Loucy (cell line): ENCODE measurements around the gene TMIE.

Source experiments
- H2AFZ ChIP-seq: fragments of 200-600 bp; sonication (generic); 2 replicates; pipeline ENCODE4 v1.6.0; 2016; ENCODE audit warnings: antibody characterized with exemption, mild to moderate bottlenecking, low read length, moderate library complexity
- H3F3A ChIP-seq: fragments of 200-600 bp; 2 replicates; pipeline ENCODE4 v1.6.0; 2016; ENCODE audit warnings: antibody characterized with exemption, low read depth, mild to moderate bottlenecking
- H3K27me3 ChIP-seq: fragments of 200-600 bp; sonication (generic); 2 replicates; pipeline ENCODE4 v1.6.1; 2014; ENCODE audit warnings: low read length, mild to moderate bottlenecking; ENCODE audit not compliant: insufficient read depth, poor library complexity, severe bottlenecking
- H3K36me3 ChIP-seq: fragments of 200-600 bp; sonication (generic); 2 replicates; pipeline ENCODE4 v1.6.1; 2016; ENCODE audit warnings: low read length; ENCODE audit not compliant: insufficient read depth
- H3K4me1 ChIP-seq: fragments of 200-600 bp; sonication (generic); 2 replicates; pipeline ENCODE4 v1.5.1; 2014; ENCODE audit warnings: low read length, mild to moderate bottlenecking; ENCODE audit not compliant: insufficient read depth, poor library complexity, severe bottlenecking
- H3K4me2 ChIP-seq: fragments of 200-600 bp; sonication (generic); 2 replicates; pipeline ENCODE4 v1.6.0; 2014; ENCODE audit warnings: antibody characterized with exemption, low read length, low read depth, mild to moderate bottlenecking; ENCODE audit not compliant: poor library complexity, severe bottlenecking
- H3K4me3 ChIP-seq: fragments of 200-600 bp; sonication (generic); 2 replicates; pipeline ENCODE4 v1.5.1; 2014; ENCODE audit warnings: low read length, mild to moderate bottlenecking, mixed read lengths; ENCODE audit not compliant: poor library complexity, severe bottlenecking
- H3K79me2 ChIP-seq: fragments of 200-600 bp; sonication (generic); 2 replicates; pipeline ENCODE4 v1.6.1; 2014; ENCODE audit warnings: low read length; ENCODE audit not compliant: insufficient read depth
- H3K9ac ChIP-seq: fragments of 200-600 bp; sonication (generic); 2 replicates; pipeline ENCODE4 v1.6.0; 2014; ENCODE audit warnings: mild to moderate bottlenecking, low read depth, low read length, moderate library complexity; ENCODE audit not compliant: poor library complexity, severe bottlenecking
- H3K9me2 ChIP-seq: fragments of 200-600 bp; sonication (generic); replicated peaks from 2 replicates; pipeline ENCODE4 v1.6.1; 2016; ENCODE audit warnings: low read depth, low read length, mixed read lengths
- H3K9me3 ChIP-seq: fragments of 200-600 bp; sonication (generic); 2 replicates; pipeline ENCODE4 v1.6.1; 2014; ENCODE audit warnings: mild to moderate bottlenecking, antibody characterized with exemption, low read length, low read depth; ENCODE audit not compliant: insufficient read depth
- H4K20me1 ChIP-seq: fragments of 200-600 bp; sonication (generic); 2 replicates; pipeline ENCODE4 v1.6.0; 2014; ENCODE audit warnings: antibody characterized with exemption, low read length, mild to moderate bottlenecking; ENCODE audit not compliant: insufficient read depth, poor library complexity, severe bottlenecking
- CTCF ChIP-seq: fragments of 200-600 bp; sonication (generic); conservative IDR thresholded peaks from 2 replicates; pipeline ENCODE4 v1.5.1; 2014; ENCODE audit warnings: mild to moderate bottlenecking, antibody characterized with exemption, low read length
- EZH2phosphoT487 ChIP-seq: fragments of 200-600 bp; IDR thresholded peaks from 2 replicates; pipeline ENCODE4 v1.6.1; 2018; ENCODE audit warnings: antibody characterized with exemption, mild to moderate bottlenecking, moderate library complexity, borderline replicate concordance

Gene TMIE

GRCh38 chr3:46701181-46701939, at the start of gene TMIE:
Gene TMIE (plus strand): TSS chr3:46701392. CDS start chr3:46701488, 96 bp downstream.
- TF ChIP-seq CTCF (no peak), EZH2phosphoT487 (no peak)
- H3K9me2 ChIP-seq: no peaks in the 10 kb centered on the region
- no peak within 1 kb of the TSS for H3K9ac ChIP-seq
- no peak within 1 kb of the TSS for H3K4me3 ChIP-seq
- H3K27me3 ChIP-seq: no peaks in the 10 kb centered on the region
- no peaks in the 10 kb centered on the region for H3K36me3 ChIP-seq
- no peaks in the 10 kb centered on the region for H3K79me2 ChIP-seq
- H4K20me1 ChIP-seq: no peaks in the 10 kb centered on the region
- no peak within 1 kb of the TSS for H3K4me2 ChIP-seq
- no peaks in the 10 kb centered on the region for H3F3A ChIP-seq
- H2AFZ ChIP-seq: no peak within 1 kb of the TSS
- no peaks in the 10 kb centered on the region for H3K9me3 ChIP-seq
- peaks cover 3% of the 10 kb centered on the region for H3K4me1 ChIP-seq

- Histone ChIP-seq H3K9me3 (peaks cover 11% of the 10 kb centered on the region; the same call in 1 of the 2 replicates), H3K27me3 (no peaks in the 10 kb centered on the region), H3K79me2 (no peaks in the 10 kb centered on the region), H2AFZ (no peak overlapping the region), H3K4me2 (no peak overlapping the region), H3K4me3 (no peak overlapping the region), H3K9ac (no peak overlapping the region), H3K4me1 (peaks cover 4% of the 10 kb centered on the region), H3F3A (no peaks in the 10 kb centered on the region), H3K36me3 (no peaks in the 10 kb centered on the region), H4K20me1 (no peaks in the 10 kb centered on the region), H3K9me2 (no peaks in the 10 kb centered on the region)
- no peak for TF ChIP-seq EZH2phosphoT487
- no peak for TF ChIP-seq CTCF
These were observed 45.9 kb upstream of the TMIE start for GRCh38 chr3:46655271-46655670.

- Histone ChIP-seq H3K36me3 (no peaks in the 10 kb centered on the region), H2AFZ (no peak overlapping the region), H3K9me2 (no peaks in the 10 kb centered on the region), H3F3A (no peaks in the 10 kb centered on the region), H3K79me2 (no peaks in the 10 kb centered on the region), H3K4me1 (peaks cover 4% of the 10 kb centered on the region), H4K20me1 (no peaks in the 10 kb centered on the region), H3K4me3 (no peak overlapping the region), H3K9ac (no peak overlapping the region), H3K4me2 (no peak overlapping the region), H3K27me3 (no peaks in the 10 kb centered on the region), H3K9me3 (peaks cover 5% of the 10 kb centered on the region; the same call in 1 of the 2 replicates)
- no peak for TF ChIP-seq CTCF
- no peak for TF ChIP-seq EZH2phosphoT487
These were observed 44.2 kb upstream of the TMIE start for GRCh38 chr3:46656778-46657556.
